GM19467 (cell line): ENCODE data around the gene CPM.

Experiments used
- ATAC-seq: cut with Tn5 transposase; IDR thresholded peaks from one replicate; pipeline ENCODE4 v1.9.1; 2021; ENCODE audit warnings: mild to moderate bottlenecking, moderate library complexity; ENCODE audit not compliant: unreplicated experiment

Gene CPM

DNA sequence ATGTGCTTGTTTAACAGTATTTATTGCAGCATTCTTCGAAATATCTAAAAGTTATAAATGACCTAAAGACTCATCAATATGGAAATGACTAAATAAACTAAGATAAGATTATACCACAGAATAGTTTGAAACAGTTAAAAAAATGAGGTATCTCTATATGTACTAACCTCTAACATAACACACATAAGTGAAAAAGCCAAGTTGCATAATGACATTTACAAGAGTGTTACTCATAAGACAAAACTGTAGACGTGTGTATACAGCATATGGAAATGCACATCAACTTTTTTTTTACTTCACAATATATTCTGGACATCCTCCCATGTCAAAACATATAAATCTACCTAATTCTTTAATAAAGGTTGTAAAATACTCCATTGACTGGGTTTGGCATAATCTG is 22.8 kb downstream of the CPM start:
- ATAC-seq: no peak

DNA sequence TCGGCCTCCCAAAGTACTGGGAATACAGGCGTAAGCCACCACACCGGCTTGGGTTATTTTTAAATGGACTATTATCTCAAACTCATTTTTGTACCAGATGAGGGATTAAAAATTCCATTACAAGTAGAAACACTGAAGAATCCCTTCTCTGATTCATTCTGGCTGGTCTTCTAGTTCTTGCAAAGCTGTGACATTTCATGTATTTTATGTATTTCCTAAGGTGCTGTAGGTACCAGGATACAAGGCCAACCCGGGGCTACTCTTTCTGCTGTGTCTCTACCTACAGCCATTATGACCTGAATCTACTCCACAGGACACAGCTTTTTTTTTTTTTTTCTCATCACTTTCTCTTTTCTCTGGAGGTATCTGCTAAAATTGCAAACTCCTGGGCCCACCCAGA is 24.9 kb downstream of the CPM start:
- ATAC-seq: no peak

DNA sequence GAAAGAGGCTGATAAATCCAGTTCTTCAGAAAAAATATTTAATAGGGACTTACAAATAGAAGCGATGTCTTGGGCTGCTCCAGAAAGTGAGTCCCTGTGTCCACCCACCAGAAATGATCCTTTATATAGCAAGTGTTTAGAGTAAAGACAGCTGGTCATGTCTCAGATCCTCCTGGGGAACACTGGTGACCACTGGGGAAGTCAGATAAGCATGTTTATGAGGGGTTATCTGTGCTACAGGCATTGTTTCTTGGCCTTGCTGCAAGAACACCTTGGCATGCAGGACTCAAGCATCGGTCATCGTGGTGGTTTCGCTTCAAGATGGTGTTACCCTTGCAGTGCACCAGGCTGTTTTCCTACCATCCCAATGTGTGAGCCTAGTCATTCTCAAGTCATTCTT is 27.2 kb downstream of the CPM start:
- no peak for ATAC-seq

DNA sequence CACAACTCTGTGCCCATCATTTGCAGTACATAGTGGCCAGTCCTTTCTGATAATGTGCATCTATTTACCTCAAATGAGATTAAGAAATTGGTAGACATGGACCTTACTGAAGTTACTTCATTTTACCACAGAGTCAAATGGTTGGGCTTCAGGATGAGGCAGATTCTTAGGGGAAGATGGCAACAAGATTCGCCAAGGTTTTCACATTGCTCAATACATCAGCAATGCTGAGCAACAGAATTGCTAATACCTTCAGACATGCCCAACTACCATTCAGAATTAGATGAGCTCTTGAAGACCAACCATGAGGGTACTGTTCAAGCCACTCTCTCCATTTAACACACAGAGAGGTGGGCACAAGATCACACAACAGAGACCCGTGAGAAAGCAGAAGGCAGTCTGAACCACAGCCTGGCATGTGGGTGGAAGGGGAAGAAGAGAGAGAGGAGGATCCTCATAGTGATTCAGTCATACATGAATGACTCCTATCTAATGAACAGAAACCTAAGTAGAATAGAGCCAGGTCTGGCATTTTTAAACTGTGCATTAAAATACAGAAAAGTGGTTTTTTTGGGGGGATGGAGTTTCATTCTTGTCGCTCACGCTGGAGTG is 28.5 kb downstream of the CPM start:
- no peak for ATAC-seq

DNA sequence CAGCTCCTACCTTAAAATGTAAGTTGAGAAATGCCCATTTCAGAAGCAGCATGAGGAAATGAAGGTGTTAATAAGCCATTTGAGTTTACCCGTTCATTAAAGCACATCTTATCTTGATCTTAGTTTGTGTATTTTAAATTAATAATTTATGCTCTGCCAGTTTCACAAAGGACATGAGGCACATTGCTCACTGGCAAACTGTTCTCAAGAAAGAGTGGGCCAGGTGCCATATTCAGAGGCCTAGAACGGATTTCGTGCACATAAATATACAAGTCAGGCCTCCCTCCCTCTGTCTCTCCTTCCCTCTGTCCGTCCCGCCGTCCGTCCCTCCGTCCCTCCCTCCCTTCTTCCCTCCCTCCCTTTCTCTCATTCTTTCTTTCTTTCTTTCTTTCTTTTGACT is 29.5 kb downstream of the CPM start:
- no peak for ATAC-seq

DNA sequence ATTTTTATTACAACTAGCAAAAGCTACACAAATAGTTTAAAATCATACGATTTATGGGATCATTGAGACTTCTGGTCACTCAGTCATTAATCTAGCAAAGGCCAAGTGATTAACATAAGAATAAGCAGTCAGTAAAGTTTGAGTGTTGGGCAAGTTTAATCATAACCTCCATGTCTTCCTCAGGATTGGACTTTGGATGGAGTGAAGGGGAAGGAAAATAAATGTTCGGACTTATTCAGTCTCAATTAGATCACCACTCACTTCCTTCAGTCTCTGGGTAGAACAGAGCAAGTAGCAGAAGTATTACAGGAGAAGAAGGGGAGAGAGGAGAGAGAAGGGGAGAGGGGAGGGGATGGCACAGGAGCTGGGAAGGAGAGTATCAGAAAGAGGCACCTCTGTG is 31.4 kb downstream of the CPM start:
- ATAC-seq: no peak

DNA sequence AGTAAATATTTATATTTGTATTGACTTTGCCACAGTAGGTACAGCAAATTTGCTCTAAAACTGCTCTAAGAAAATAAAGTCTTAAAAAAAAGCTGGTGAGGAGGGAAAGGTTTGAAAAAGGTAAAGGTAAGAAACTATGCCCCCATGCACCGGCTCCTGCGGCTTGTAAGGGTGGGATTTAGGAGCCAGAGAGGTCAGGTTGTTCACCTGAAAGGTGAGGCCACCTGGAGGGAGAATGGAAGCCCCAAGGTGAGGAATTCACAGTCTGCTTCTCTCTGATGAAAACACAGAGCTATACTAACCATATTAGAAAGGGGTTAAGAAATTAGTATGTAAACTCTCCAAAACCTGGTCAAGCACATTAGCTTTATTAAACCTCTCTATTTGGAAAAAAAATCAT is 31.8 kb downstream of the CPM start:
- no peak for ATAC-seq

DNA sequence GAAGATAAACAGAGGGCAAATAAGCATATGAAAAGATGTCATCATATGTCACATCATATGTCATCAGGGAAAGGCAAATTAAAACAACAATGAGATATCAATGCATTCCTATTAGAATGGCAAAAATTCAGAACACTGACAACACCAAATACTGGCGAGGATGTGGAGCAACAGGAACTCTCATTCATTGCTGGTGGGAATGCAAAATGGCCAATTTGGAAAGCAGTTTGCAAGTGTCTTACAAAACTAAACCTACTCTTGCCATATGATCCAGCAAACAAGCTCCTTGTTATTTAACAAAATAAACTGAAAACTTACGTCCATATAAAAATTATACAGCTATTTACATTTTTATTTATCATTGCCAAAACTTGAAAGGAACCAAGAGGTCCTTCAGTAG is 32.7 kb downstream of the CPM start:
- ATAC-seq: no peak

DNA sequence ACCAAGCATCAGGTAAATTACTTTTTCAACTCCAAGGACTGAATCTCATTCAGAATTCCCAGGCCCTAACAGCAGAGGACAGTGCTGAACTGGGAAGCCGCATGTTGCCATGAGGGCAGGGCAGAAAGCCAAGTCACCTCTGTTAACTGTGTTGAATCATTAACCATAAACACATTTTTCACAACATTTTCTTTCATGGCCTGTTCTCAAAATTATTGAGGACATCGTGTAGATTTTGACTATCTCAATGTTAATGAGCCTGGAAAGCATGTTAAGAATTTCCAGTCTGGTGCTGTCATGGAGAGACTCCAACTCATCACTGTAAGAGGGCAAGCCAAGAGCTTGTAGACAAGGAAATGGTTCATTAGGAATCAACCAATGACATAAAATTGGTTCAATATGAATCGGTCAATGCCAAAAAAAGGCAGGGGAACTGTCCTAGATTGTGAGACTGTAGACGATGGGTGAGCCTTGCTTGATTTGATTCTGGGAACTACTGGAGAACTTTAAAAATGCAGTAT is 33.7 kb downstream of the CPM start:
- ATAC-seq: no peak

DNA sequence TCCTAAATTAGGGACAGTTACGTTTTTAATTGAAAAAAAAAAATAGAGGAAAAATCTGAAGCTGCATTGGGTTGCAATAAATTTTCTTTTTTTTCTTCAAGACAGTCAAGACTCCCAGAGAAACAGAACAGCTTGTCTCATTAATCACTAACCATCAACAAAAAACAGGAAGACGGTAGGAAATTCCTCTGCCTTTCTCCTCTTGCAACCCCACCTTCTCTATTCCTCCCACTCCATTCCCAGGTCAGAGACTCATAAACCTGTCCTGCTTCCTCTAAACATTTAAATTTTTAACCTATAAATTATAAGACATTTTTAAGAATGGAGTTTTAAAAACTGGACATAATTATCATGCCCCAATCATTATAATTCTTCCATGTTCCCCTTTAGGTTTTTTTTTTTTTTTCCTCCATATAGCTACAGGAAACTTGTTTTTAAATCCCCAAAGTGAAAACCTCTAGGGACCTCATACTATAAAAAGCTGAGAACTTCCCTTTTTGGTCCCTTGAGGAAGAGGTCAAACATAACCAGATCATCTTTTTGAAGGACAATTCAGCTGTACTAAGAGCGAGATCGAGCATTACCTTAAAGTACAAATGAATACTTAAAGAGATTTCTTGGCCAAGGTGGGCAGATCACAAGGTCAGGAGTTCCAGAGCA is 36.0 kb downstream of the CPM start:
- ATAC-seq: no peak

DNA sequence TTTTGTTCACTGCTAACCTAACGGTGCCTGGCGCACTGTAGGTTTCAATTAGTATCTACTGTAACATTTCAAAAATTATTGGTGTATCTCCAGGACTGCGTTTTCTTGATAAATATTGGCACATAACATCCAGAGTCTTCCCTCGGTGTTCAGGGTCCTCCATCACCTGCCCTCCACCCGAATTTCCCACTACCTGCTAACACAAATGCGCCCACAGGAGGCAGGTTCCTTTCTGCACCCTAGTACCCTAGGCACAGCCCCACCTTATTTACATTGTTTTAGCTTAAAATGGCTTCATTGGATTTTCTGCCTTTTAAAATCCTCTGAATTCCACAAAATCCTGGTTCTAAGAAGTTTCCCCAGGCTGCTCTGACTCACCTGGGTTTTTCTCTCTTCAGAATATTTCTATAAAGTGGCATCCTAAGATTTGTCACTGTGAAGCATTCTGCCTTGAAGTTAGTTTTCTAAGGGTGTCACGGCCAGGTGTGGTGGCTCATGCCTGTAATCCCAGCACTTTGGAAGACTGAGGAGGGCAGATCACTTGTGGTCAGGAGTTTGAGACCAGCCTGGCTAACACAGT is 38.6 kb downstream of the CPM start:
- no peak for ATAC-seq

DNA sequence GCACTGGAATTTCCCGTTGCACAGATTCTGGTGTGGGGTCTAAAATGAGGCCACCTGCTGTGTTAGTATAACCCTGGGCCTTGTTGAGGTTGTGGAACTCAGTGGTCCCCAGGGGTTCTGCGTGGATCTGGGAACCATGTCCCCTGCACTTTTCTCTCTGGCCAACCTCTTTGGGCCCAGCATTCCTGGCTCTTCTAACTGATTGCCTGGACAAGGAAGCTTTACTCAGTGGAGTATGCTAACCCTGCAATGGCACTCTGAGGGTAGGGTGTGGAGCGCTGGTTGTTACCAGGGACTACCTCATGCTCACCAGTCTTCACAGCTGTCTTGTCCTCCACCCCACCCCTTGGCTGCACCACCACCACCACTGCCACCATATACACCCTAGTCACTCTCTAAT is 39.2 kb downstream of the CPM start:
- ATAC-seq: no peak

DNA sequence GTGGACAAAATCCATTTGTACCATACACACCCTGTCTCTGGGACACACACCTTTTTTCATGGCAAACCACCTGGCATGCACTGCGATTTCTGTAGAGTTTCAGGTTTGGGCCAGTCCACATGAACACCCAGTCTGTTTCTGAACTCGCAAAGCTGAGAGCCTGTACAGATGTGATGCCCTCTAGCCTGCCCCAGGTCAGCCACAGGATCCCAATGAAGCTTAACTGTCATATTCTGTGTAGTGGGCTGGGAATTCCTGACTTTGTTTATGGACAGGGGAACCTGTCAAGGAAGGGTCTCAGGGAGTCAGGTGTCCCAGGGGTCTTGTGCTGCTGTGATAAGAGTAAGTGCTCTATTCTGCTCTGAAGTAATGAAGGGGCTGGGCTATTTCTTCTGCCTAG is 39.8 kb downstream of the CPM start:
- no peak for ATAC-seq

DNA sequence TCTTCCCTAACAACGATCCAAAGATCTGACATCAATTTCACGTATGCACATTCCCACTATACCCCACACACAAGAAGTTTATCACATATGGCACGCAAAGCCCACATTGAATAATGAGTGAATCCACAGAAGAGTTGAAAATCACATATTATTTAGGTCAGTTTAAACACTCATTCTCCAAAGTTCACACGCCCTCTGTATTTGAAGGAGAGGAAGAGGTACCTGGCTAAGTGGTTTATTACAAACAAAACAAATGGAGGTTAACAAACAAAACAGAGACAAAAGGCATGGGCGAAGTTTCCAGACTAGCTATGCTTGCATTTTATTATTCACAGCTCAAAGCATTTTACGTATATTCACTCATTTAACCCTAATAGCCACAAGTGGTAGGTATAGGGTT is 41.8 kb downstream of the CPM start:
- no peak for ATAC-seq

DNA sequence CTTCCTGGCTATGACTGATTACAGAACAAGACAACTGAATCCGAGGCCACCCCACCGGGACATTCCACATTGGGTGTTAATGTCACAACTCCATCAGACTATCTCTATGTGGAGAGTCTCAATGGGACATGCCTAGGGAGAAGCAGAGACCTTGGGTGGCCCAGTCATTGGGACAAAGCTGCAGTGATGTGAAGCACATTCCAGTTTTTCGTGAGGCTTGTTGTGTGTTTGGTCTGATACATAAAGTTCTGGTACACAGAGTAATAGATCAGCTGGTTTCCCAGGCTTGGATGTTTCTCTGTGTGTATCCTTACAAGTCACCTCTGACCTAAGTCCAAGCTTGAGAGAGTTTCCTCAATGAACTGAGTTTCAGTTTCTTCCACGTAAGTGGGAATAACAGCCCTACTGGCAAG is 42.3 kb downstream of the CPM start:
- ATAC-seq: no peak

DNA sequence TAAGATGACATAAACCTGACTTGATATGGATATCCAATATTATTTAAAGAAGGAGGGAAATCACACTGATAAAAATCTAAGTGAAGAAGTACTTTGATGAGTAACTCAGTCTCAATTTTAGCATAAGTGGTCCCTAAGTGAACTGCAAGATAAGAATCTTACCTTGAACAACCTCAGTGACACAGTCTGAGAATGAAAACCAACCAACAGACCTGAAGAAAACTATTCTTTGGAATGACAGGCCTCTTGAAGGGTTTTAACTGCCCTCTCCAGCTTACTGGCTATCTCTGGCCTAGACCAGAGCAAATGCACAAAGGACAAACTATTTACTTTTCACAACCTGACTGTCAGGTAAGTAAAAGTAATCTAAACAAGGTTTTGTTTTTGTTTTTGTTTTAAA is 44.7 kb downstream of the CPM start:
- no peak for ATAC-seq

DNA sequence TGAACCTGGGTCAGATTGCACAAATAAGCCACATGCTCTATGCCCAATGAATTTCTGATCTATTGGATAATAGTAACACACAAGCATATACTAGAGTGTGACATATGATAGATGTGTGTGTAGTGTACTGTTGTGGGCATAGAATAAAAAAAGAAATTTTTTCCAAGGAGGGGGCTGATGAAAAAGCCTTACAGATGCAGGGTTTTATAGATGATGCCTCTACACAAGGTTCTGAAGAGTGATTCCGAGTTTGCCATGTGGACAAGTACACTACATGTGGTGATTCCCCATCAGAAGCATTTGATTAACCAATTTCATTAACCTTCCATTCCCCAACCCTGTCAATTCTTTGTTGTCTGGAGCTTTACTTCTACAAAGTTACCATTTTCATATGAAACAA is 45.3 kb downstream of the CPM start:
- ATAC-seq: no peak

DNA sequence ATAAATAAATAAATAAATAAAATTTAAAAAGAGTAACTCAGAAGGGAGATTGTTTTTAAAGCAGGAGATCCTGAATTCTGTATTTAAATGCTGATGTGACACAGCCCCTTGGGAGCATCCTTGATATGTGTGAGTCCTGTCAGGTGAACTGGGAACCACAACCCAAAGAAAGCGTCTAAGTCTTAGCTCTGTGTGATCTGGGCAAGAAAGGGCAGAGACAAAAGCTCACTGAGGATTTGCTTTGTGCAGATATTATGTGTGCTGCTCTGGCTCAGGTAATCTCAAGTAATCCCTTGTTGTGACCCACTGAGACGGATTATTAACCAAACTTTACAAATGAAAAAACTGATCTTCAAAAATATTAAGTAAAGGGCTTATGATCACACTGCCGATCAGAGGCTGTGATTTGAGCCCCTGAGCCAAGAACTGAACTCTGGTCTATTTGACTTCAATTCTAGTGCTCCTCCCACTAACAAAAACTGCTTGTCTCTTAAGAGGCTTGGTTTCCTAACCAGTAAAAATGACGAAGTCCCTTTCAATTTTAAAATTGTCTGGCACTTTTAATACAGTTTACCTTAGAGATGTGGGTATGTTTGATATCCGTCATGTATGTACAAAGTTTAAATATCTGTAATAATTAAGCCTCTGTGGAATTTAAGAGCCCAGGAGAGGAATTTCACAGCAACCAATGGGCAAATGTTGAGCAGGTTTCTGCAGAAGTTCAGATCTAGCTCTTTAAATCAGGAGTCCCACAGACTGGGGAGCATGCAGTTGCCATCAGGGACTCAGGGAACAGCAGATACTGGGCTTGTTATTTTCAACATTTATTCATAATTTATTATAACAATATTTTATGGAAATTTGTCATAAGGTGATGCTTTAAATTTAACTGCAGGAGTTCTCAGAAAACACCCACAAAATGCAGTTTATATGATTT is 46.1 kb downstream of the CPM start:
- ATAC-seq: no peak

DNA sequence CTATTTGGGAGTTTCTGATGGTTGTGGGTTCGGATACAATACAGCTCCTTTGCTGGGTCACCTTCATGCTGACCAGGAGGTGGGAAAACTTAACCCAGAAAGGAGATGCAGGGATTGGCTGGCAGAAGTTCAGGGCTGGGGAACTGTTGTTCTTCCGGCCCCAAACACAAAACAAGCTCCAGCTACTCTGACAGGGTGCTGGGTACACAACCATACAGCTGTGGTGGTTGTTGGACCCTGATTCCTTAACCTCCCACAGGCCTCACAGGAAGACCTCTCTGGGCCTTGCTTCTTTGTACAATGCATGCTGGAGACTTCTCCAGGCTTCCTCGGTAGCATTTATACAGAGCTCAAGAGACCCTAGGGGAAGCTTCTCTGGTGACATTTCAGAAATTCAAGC is 47.6 kb downstream of the CPM start:
- ATAC-seq: no peak

DNA sequence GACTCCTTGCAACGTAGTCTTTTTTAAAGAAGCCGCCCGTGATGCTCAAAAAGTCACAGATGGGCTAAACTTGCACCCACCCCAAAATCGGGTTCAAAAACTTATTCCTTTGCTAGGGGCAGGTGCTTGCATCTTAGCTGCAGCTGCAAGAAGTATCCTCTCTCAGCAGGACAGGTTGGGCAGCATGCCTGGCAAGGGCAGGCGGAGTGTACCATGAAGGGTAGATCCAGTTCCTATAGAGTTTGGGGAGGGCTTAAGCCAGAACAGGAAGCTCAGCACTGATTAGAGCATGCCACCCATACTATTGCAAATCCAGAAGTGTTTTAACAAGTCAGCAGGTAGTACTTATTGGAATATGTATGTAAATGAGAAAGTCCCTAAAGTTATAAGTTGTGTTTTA is 48.7 kb downstream of the CPM start:
- ATAC-seq: no peak

DNA sequence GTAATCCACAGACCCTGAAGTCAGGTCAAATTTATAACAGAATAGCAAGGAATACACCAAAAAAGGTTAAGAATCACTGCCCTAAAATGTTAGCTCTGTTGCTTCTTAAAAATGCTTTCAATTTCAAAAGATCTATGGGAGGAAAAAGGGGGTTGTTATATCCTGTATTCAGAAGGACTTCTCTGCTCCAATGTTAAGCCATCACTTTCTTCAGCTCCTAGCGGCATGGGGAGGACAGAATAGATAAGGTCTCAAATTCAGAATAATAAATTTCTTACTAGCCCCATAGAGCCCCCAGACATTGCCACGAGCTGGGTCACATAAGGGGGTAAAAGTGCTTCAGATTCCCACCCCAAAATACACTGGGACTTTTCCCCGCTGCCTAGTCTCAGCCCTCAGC is 49.8 kb downstream of the CPM start:
- ATAC-seq: no peak
